HG02623 (cell line): ENCODE results near the gene CDH12.
"Not testable (repeated sequence)": the region's sequence is repeated elsewhere in the genome, so short reads cannot be mapped to it uniquely, and the experiment has no call there.

Experiments used
- ATAC-seq: cut with Tn5 transposase; IDR thresholded peaks from one replicate; pipeline ENCODE4 v1.9.1; 2021; ENCODE audit warnings: moderate library complexity; ENCODE audit not compliant: unreplicated experiment

CDH12 gene

DNA sequence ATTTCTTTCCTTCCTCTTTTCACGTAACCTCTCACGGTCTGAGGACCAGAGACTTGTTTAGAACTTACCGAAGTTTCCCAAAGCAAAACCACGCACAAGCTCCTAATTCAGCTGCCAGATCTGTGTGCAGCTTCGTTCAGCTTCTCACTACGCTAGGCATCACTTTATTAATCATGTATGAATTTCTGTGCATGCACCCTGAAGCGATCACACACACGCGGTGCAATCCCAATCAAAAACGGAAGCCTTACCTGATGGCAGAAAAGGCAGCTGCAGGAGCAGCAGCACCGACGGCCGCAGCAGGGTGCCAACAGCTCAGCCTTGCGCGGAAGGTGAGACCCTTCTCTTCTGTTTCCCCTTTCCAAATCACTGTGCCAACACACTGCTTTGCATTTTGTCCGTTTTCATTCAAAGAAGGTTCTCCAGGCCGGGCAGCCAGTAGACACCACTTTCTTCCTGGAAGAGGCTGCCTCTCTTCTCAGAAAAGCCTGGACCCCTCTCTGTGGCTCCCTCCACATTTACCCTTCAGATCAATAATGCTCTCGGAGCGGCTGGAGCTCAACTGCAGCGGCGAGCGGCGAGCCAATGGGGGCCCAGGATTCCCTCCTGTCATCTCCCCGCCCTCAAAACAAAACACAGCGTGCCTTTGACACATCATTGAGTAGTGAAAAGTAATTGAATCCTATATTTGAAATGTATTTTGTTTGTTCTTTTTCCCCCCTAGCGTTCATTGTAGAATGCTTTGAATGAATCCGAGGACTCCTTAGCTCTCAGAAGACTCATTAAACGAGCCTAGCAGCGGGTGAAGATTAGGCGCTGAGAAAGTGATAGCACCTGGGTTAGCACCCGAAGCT lies at the start of gene CDH12:
Gene CDH12 (minus strand): TSS at position 538 of the 854 bp plus-strand sequence.
- ATAC-seq, result peak; percentile 38

DNA sequence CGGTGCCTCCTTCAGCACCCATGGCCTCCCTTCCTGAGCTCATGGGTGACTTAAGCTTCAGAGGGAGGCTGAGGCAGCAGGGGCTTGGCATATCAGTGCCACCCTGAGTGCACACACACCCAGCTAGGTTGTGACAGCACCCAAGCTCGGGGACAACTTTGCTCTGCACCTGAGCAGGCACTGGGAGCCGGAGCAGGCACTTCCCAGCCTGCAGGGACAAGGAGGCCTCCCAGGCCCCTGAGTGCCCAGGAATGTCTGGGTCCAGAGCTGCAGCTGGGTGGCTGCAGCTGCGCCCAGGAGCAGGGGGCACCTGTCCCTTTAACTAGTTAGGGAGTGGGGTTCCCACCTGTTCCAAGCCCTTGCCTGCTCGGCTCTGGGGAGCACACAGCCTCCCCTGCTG lies 48.7 kb upstream of the CDH12 start:
- no peak for ATAC-seq

DNA sequence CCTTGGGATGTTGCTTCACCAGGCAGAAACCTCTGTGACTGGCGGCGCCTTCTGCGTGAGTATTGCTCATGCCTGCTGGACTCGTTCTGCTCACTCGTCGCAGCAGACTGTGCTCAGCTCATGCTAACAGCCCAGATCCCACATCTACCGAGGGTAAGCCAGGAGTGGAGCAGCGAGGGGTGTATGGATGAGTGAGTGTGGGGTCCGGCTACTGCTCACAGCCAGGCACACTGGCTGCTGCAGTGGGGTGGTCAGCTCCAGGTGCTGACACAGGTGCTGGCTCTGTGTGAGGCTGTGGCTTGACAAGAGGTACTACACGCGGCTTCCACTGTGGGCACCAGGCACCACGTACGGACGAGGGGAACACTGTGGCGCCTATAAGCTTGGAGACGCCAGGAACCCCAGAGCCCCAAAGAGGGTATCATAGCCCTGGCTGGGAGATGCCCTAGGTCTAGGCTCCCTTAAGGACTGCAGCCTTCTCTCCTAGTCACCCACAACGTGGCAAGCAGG lies 47.7 kb upstream of the CDH12 start:
- ATAC-seq, result no peak

DNA sequence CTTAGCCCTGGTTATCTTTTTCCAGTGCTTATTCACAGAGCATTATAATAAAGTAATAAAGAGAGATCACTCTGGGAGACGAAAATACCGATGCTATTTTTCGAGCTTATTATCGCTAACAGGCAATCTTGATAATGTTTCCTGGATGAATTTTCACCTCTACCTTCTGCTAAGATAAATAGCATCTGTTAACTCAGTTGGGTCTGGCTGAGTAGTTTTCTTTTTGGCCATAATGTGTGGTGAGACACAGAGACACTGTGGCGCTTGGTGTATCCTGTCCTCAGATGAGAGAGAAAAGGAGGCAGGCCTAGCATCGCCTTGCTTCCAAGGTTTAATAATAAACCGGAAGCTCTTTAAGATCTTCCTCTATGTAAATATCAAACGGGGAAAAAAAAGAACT lies 46.2 kb upstream of the CDH12 start:
- no peak for ATAC-seq

DNA sequence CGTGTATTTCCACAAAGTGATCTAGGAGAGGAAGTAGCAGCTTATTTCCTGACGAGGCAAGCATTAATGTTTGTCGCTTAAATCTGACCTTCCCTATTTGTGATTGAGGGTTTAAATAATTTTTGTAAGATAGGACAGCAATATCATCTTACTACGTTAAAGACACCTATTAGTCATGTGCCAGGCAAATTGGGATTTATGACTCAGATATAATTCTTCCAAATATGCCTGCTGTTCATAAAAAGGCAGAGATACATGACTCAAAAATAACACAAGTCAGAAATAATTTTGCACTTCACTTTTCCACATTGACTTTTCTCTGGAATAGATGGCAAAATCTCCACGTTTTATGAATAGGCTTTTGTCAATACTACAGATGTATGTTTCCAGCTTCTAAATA lies 43.0 kb upstream of the CDH12 start:
- no peak for ATAC-seq

DNA sequence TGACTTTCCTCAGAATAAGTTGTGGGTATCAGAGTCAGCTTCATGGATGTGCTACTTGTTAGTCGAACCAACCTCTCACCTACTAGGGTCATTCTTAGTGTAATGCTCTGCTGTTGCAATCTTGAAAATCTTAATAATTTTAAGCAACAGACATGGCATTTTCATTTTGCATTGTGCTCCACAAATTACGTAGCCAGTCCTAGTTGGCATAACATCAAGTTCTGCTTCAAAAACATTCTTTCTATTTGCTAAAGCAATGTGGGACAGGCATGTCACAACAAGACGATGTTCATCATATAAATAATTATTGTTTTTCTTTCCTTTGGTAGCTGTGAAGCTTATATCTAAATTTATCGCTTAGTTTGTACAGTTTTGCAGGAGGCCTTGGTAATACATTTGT lies 39.3 kb upstream of the CDH12 start:
- ATAC-seq, result no peak

DNA sequence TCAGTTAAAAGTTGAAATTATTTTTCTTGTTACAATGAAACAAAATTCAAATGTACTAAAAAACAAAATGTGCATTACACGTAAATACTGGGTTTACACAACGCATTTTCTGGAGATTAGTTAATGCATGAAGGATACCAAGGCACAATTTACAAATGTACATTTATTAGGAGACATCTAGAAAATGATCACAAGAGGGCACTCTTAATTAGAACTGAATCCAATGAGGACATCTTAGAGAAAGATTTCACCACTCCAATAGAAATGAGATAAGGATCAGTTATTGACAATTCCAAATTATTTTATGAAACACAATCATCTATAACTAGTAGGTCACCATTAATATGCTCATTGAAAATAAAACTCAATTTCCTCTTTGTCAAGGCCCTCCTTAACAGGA lies 36.6 kb upstream of the CDH12 start:
- no peak for ATAC-seq

DNA sequence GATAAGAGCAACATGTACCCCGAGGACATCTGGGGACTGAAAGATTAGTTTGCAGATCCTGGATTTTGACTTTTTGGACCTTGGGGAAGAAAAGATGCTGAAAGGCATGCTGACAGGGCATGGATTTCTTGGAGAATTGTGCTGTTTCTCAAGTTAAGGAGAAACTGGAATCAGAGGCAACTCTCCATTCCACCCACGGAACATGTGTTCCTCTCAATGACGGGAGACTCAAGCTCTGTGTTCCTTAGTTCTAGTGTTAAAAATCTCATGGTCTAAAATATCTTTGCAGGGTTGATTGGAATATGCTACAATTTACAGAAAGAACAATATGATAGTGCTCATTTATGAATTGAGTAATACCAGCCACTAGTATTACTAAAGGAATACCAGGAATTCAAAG lies 34.4 kb upstream of the CDH12 start:
- no peak for ATAC-seq

DNA sequence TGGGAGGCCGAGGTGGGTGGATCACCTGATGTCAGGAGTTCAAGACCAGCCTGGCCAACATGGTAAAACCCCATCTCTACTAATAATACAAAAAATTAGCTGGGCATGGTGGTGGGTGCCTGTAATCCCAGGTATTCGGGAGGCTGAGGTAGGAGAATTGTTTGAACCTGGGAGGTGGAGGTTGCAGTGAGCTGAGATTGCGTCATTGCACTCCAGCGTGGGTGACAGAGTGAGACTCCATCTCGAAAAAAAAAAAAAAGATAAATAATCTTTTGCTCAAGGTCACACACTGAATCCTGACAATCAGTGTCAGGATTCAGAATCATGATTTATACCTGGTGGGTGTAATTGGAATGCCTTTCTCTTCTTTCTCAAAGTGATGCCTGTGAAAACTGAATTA lies 5.8 kb upstream of the CDH12 start:
- ATAC-seq, result not testable (repeated sequence)

DNA sequence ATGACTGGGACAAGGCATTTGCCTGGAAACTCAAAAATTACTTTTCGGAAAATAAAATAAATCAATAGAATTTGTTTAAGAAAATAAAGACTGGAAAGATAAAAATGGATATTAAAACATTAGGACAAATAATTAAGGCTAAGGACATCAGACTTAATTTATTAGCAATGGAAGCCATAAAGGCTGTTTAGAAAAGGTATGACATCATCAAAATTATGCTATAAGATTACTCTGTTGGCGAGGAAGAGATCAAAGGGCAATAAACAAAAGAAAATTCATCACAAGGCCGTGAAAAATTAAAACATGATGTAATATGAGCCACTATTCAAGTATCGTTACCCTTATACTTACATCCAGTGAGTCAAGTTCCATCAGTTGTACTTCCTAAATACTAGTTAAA lies 2.7 kb upstream of the CDH12 start:
- no peak for ATAC-seq

DNA sequence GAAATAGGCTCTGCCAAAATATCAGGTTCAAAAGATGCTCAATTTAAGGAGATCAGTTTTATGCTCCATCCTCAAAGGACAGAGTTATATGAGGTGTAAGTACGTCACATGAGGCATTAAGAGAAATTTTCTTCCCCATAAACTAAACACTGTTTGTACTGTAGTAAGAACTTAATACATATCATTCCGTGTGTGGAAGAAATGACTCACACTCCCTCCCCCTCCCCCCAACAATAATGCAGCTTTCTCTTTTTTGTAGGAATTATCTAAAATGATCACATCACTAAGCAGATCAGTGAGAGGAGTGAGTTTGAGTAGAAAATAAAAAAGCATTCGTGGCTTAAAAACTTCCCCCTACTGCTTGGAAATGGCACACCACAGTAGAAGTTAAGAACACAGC lies 2.2 kb downstream of the CDH12 start:
- ATAC-seq, result no peak

DNA sequence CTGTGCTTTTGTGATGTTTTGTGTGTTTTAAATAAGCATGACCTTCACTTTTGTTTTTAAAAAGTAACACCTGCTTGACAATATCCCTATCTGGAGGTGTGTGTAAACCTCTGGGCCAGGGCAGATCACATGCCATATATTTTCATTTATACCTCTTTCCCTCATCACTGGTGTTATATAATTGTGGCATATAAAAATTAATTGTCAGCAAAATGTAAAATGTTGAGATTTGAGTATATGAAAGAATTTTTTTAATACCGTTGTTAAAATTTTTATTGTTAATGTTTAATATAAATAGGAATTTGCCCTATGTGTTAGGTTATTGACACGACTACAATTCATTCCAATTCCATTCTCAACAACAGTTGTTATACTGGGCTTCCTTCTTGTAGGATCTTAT lies 6.5 kb downstream of the CDH12 start:
- no peak for ATAC-seq

DNA sequence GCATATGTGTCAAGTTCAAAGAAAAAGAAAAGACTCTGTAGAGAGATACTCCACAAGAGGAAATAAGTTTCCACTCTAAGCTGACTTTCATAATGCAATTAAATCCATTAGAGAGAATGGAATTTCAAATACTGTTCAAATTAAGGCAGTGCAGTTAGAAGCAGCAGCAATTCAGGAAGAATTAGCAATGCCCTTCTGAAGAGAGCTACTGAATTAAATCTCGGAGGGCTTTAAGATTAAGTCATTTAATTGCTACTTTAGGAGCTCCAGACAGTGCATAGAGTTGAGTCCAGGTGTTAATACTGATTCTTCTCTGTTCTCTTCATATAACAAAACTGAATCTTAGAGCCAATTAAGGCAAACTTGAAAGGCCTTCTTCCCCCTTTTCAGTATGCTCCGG lies 8.5 kb downstream of the CDH12 start:
- ATAC-seq, result no peak

DNA sequence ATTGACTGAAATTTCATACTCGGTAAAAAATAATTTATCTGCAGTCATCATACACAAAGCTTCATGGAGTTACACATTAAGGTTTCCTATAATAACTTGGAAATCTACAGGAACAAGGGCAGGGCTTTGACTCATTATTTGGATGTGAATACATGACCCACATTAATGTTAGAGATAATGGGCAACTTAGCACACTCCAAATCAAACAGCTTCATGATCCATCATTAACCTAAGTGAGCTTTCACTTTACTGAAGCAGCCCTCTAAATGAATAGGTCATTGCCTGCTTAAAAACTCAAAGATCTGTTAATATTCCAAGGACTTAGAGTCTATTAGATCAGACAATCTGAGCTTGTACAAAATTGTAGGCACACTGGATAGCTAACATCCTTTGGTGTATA lies 9.0 kb downstream of the CDH12 start:
- no peak for ATAC-seq

DNA sequence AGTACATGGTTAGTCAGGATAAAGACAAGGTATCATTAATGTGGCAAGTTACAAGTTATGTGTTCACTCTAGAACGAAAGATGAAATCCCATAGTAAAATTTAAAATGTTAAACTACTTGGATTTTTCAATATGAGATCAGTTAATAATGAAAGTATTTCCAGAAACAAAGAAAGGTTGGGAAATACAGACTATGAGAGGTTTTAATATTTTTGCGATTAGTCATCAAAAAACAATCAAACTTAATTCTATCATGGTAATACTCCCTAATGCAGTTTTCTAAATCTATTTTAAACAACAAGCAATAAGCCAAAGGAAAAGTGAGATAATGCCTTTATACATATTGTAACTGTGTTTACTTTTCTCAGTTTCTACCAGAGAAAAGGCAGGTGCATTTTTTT lies 10.6 kb downstream of the CDH12 start:
- no peak for ATAC-seq

DNA sequence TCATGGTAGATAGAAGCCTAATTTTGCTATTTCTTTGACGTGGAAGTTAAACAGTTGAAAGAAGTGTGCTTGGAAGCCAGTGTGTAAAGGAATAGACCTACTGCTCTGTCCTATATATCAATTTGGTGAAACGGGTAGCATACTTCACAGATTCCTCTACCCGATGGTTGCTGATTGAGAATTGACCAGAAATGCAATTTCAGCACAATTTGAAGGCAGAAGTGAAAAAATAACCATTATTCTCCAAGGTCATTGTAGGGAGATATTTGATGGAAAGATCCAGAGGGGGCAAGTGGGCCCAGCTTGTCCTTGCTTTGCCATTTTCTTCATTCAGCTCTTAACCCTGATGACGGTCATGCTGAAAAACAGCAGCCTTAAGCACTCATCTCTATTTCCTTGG lies 15.3 kb downstream of the CDH12 start:
- no peak for ATAC-seq

DNA sequence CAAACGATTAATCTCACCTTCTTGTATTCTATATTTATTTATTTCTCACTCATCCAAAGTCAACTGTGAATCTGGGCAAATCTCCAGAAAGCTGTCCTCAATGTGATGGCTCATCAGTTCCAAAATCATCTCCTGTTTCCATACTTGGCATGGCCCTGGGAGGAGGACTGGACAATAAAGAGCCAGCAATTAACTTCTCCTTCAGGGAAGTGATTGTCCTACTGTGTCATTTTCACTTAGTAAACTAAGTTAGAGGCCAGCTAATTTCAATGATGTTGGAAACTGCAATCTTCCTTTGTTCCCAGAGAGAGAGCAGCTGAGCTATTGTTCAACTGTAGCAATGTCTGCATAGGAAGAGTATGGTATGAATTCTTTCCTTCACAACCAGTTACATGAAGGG lies 17.5 kb downstream of the CDH12 start:
- no peak for ATAC-seq

DNA sequence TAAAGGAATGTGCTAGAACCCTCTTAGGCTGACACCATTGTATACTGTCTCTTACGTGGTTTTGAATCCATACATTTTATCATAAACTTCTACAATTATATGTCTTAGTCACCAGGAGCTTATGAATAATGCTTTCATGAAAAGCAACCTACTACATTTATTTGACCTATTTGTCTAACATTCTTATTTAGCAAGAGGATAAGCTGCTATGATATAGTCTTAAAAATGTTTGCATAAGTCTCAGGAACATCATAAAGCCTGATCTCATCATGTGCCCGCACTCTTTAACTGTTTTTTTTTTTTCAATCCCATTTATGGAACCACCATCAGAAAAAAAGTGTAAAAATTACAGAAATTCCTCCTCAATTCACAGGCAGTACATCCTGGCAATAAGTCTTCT lies 59.7 kb downstream of the CDH12 start:
- no peak for ATAC-seq

DNA sequence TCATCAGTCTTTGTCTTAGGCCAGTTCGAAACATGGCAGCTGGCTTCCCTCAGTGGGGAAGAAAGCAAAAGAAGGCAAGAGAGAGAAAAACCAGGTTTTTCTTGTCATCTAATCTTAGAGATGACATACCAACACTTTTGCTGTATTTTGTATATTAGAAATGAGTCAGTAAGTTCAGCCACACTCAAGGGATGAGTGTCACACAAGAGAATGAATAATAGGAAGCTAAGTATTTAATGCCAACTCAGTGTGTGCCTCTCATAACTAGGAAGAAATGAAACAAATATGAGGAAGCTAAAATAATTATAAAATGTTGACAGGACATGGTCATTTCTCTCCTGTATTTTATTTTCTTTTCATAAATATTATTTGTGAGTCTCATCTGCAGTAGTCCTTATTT lies 65.3 kb downstream of the CDH12 start:
- ATAC-seq, result no peak

DNA sequence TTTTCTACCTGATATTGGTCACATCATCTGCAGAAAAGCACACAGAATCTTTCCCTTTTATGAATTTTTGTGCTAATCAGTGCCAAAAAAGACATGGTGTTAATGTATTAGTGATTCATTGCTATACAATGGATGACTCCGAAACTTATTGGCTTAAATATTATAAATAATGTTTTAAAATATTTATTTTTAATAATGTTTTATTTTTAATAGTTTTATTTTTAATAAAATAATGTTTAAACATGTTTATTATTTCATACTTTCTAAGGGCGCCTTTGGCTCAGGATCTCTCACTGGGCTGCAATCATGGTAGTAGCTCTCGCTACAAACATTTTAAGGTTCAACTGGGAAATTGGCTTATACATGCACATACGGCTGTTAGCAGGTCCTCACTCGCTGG lies 65.7 kb downstream of the CDH12 start:
- no peak for ATAC-seq

DNA sequence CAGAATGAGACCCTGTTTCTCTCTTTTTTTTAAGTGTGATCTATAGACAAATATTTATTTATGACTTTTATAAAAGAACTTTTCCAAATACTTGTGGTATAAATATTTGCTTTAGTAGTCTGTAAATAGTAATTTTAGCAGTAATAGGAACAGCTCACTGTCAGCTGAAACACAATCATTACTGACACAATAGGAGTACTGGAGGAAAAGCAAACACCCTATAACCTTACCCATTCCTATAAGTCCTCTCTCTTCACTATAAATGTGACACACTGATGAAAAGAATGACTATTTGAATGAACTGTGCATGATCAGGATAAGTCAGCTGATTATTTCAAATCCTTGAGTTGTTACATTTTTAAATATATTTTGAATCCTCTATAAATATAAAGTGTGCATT lies 72.4 kb downstream of the CDH12 start:
- no peak for ATAC-seq

DNA sequence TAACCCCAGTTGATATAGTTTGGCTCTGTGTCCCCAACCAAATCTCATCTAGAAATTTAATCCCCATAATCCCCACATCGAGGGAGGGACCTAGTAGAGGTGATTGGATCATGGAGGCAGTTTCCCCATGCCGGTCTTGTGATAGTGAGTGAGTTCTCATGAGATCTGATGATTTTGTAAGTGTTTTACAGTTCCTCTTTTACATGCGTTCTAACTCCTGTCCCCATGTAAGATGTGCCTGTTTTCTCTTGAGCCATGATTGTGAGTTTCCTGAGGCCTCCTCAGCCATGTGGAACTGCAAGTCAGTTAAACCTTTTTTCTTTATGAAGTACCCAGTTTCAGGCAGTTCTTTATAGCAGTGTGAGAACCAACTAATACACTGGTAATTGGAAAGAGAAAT lies 73.6 kb downstream of the CDH12 start:
- no peak for ATAC-seq

DNA sequence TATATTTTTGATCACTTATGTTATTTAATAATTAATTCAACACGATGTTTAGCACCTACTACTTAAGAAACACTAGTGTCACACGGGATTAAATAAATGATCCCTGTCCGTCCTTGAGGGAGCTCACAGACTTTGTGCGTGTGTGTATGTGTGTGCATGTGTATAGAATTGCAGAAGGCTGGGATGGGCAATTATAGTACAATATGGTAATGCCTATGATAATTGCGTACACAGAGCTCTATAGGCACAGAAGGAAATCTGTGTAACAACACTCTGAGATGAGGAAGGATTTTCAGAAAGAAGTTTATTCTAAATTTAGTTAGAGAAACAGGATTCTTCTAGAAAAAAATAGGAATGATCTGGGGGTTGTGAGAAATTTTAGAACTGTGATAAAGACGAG lies 76.9 kb downstream of the CDH12 start:
- ATAC-seq, result no peak
